ENCODE results near the gene FGFRL1. TPM values are rescaled to one million over a fixed set of nuclear protein-coding genes. Genes with fewer than 3 reads are reported as not detected.

The FGFRL1 gene
- polyA plus RNA-seq, 1 donor from 2014 or later: 0.97 TPM

DNA sequence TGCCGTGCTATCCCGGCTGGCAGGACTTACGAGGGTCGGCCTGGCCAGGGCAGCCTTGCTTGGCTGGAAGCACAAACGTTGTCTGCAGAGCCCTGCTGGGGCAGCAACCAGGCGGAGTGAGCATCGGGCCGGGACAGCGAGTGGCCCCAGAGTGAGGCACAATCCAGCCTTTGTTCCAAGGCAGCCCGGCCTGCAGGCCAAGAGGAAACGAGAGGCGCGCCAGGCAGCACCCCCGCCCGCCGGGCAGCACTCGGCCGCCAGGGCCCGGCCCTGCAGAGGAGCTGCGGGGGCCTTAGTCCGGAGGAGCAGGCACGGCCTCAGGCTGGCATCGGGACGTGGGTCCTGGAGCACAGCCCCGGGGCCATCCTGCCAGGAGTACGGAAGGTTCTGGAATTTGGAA is 24.1 kb downstream of the FGFRL1 start:
- no peaks in the 10 kb centered on the region for H3F3A ChIP-seq (ENCODE audit: insufficient read depth, low read length, poor library complexity, severe bottlenecking)
- no peak overlapping the region for H3K4me2 ChIP-seq (ENCODE audit: low read length)
- H3K9ac ChIP-seq (ENCODE audit: low read length): no peak overlapping the region
- no peak overlapping the region for H2AFZ ChIP-seq (ENCODE audit: low read depth, low read length)
- no peaks in the 10 kb centered on the region for H3K9me3 ChIP-seq (ENCODE audit: low read length)
- H3K27me3 ChIP-seq (ENCODE audit: insufficient read depth, low read depth, low read length): no peaks in the 10 kb centered on the region
- no peaks in the 10 kb centered on the region for H3K36me3 ChIP-seq (ENCODE audit: insufficient read depth, low read length)
- no peaks in the 10 kb centered on the region for H3K9me2 ChIP-seq (ENCODE audit: insufficient read depth, low read length)
- H3K27ac ChIP-seq (ENCODE audit: low read length): no peak overlapping the region
- H3K4me3 ChIP-seq (ENCODE audit: low read length): no peak overlapping the region
- no peaks in the 10 kb centered on the region for H3K79me2 ChIP-seq (replicated peaks; ENCODE audit: insufficient read depth, low read length)
- no peaks in the 10 kb centered on the region for H4K20me1 ChIP-seq (ENCODE audit: insufficient read depth)
- TF ChIP-seq SMC3 (conservative IDR thresholded peaks at IDR 0.05; ENCODE audit: poor library complexity): no peak
- no peak for TF ChIP-seq EZH2 (IDR thresholded peaks at IDR 0.05; ENCODE audit: borderline replicate concordance, insufficient read depth, low read length, poor library complexity, severe bottlenecking)
- no peak for TF ChIP-seq RAD21 (conservative IDR thresholded peaks at IDR 0.05)
- TF ChIP-seq, protein P1, sequence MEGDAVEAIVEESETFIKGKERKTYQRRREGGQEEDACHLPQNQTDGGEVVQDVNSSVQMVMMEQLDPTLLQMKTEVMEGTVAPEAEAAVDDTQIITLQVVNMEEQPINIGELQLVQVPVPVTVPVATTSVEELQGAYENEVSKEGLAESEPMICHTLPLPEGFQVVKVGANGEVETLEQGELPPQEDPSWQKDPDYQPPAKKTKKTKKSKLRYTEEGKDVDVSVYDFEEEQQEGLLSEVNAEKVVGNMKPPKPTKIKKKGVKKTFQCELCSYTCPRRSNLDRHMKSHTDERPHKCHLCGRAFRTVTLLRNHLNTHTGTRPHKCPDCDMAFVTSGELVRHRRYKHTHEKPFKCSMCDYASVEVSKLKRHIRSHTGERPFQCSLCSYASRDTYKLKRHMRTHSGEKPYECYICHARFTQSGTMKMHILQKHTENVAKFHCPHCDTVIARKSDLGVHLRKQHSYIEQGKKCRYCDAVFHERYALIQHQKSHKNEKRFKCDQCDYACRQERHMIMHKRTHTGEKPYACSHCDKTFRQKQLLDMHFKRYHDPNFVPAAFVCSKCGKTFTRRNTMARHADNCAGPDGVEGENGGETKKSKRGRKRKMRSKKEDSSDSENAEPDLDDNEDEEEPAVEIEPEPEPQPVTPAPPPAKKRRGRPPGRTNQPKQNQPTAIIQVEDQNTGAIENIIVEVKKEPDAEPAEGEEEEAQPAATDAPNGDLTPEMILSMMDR (IDR thresholded peaks at IDR 0.05; ENCODE audit: poor library complexity, severe bottlenecking): no peak
- TF ChIP-seq MXI1 (conservative IDR thresholded peaks at IDR 0.05; ENCODE audit: poor library complexity, severe bottlenecking): no peak
- TF ChIP-seq EP300 (conservative IDR thresholded peaks at IDR 0.05; ENCODE audit: poor library complexity, severe bottlenecking): no peak
- TF ChIP-seq TAF1 (IDR thresholded peaks at IDR 0.05; ENCODE audit: low read depth): no peak
- TF ChIP-seq, protein P2, sequence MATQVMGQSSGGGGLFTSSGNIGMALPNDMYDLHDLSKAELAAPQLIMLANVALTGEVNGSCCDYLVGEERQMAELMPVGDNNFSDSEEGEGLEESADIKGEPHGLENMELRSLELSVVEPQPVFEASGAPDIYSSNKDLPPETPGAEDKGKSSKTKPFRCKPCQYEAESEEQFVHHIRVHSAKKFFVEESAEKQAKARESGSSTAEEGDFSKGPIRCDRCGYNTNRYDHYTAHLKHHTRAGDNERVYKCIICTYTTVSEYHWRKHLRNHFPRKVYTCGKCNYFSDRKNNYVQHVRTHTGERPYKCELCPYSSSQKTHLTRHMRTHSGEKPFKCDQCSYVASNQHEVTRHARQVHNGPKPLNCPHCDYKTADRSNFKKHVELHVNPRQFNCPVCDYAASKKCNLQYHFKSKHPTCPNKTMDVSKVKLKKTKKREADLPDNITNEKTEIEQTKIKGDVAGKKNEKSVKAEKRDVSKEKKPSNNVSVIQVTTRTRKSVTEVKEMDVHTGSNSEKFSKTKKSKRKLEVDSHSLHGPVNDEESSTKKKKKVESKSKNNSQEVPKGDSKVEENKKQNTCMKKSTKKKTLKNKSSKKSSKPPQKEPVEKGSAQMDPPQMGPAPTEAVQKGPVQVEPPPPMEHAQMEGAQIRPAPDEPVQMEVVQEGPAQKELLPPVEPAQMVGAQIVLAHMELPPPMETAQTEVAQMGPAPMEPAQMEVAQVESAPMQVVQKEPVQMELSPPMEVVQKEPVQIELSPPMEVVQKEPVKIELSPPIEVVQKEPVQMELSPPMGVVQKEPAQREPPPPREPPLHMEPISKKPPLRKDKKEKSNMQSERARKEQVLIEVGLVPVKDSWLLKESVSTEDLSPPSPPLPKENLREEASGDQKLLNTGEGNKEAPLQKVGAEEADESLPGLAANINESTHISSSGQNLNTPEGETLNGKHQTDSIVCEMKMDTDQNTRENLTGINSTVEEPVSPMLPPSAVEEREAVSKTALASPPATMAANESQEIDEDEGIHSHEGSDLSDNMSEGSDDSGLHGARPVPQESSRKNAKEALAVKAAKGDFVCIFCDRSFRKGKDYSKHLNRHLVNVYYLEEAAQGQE (IDR thresholded peaks at IDR 0.05; ENCODE audit: borderline replicate concordance): no peak
- TF ChIP-seq POLR2AphosphoS5 (IDR thresholded peaks at IDR 0.05): no peak

DNA sequence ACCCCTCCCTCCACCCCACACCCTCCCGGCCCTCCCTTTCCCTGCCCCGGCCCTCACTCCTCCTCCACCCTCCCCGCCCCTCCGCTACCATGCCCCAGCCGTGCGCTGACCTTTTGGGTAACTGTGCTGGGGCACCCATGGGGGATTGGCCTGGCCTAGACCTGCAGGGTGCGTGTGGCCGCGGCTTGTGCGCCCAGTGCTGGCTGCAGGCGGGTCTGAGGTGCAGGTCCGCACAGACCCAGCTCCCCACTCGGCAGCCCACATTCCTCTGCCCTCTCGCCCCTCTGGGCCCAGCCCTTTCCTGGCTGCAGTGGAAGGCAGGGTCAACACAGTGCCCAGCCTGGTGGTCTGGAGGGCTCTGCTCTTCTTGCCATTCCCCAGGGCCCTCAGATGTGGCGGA is 24.7 kb downstream of the FGFRL1 start:
- no peak overlapping the region for H3K4me2 ChIP-seq (ENCODE audit: low read length)
- H3K36me3 ChIP-seq (ENCODE audit: insufficient read depth, low read length): no peaks in the 10 kb centered on the region
- no peaks in the 10 kb centered on the region for H3K9me2 ChIP-seq (ENCODE audit: insufficient read depth, low read length)
- H4K20me1 ChIP-seq (ENCODE audit: insufficient read depth): no peaks in the 10 kb centered on the region
- no peaks in the 10 kb centered on the region for H3K27me3 ChIP-seq (ENCODE audit: insufficient read depth, low read depth, low read length)
- H3F3A ChIP-seq (ENCODE audit: insufficient read depth, low read length, poor library complexity, severe bottlenecking): no peaks in the 10 kb centered on the region
- no peak overlapping the region for H3K4me3 ChIP-seq (ENCODE audit: low read length)
- no peak overlapping the region for H2AFZ ChIP-seq (ENCODE audit: low read depth, low read length)
- H3K9me3 ChIP-seq (ENCODE audit: low read length): no peaks in the 10 kb centered on the region
- H3K79me2 ChIP-seq (replicated peaks; ENCODE audit: insufficient read depth, low read length): no peaks in the 10 kb centered on the region
- no peak overlapping the region for H3K9ac ChIP-seq (ENCODE audit: low read length)
- TF ChIP-seq SMC3 (conservative IDR thresholded peaks at IDR 0.05; ENCODE audit: poor library complexity): no peak
- TF ChIP-seq, protein P1 (IDR thresholded peaks at IDR 0.05; ENCODE audit: poor library complexity, severe bottlenecking): no peak
- no peak for TF ChIP-seq MXI1 (conservative IDR thresholded peaks at IDR 0.05; ENCODE audit: poor library complexity, severe bottlenecking)
- TF ChIP-seq, protein P2 (IDR thresholded peaks at IDR 0.05; ENCODE audit: borderline replicate concordance): no peak
- TF ChIP-seq EZH2 (IDR thresholded peaks at IDR 0.05; ENCODE audit: borderline replicate concordance, insufficient read depth, low read length, poor library complexity, severe bottlenecking): no peak
- TF ChIP-seq EP300 (conservative IDR thresholded peaks at IDR 0.05; ENCODE audit: poor library complexity, severe bottlenecking): no peak
- TF ChIP-seq TAF1 (IDR thresholded peaks at IDR 0.05; ENCODE audit: low read depth): no peak
- TF ChIP-seq RAD21 (conservative IDR thresholded peaks at IDR 0.05): no peak
- TF ChIP-seq POLR2AphosphoS5 (IDR thresholded peaks at IDR 0.05): no peak
- no peak overlapping the region for H3K27ac ChIP-seq (ENCODE audit: low read length)

All from neural cell (in vitro differentiated cells).